ENCODE data around the gene MAP3K19.

Gene MAP3K19

DNA sequence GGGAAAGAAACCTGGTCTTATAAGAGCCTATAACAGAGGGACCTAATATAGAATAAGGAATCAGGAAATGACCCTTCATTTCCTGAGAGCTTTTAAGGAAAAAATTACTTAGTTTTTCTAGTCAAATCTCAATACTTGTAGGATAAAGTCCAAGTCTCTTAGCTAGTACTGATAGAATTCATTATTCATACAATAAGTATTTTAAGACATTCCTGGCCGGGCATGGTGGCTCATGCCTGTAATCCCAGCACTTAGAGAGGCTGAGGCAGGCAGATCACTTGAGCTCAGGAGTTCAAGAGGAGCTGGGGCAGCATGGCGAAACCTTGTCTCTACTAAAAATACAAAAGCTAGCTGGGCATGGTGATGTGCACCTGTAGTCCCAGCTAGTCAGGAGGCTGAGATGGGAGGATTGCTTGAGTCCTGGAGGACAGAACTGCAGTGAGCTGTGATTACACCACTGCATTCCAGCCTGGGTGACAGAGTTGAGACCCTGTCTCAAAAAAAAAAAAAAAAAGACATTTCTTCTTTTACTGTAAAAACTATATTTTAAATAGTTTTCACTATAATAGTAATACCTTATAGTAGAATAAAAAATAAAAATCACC lies 8.0 kb upstream of the MAP3K19 start:
- H3K4me3 ChIP-seq (ENCODE audit: low read depth, low read length) = no peak overlapping the region
- no peak for TF ChIP-seq MYC (IDR thresholded peaks at IDR 0.05; ENCODE audit: low read depth, low read length)
- TF ChIP-seq, protein P1, sequence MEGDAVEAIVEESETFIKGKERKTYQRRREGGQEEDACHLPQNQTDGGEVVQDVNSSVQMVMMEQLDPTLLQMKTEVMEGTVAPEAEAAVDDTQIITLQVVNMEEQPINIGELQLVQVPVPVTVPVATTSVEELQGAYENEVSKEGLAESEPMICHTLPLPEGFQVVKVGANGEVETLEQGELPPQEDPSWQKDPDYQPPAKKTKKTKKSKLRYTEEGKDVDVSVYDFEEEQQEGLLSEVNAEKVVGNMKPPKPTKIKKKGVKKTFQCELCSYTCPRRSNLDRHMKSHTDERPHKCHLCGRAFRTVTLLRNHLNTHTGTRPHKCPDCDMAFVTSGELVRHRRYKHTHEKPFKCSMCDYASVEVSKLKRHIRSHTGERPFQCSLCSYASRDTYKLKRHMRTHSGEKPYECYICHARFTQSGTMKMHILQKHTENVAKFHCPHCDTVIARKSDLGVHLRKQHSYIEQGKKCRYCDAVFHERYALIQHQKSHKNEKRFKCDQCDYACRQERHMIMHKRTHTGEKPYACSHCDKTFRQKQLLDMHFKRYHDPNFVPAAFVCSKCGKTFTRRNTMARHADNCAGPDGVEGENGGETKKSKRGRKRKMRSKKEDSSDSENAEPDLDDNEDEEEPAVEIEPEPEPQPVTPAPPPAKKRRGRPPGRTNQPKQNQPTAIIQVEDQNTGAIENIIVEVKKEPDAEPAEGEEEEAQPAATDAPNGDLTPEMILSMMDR (IDR thresholded peaks at IDR 0.05; ENCODE audit: low read depth, low read length) = no peak
- TF ChIP-seq, protein P2, sequence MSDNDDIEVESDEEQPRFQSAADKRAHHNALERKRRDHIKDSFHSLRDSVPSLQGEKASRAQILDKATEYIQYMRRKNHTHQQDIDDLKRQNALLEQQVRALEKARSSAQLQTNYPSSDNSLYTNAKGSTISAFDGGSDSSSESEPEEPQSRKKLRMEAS (IDR thresholded peaks at IDR 0.05; ENCODE audit: low read depth, low read length) = no peak
- no peak for TF ChIP-seq POLR2A (IDR thresholded peaks at IDR 0.05; ENCODE audit: extremely low read depth, insufficient read length)
- DNase-seq (ENCODE audit: low read depth) = no peak

GRCh38 chr2:135052997-135053474 lies 5.8 kb upstream of the MAP3K19 start:
- TF ChIP-seq MYC (IDR thresholded peaks at IDR 0.05; ENCODE audit: low read depth, low read length) (no peak), POLR2A (IDR thresholded peaks at IDR 0.05; ENCODE audit: extremely low read depth, insufficient read length) (no peak)
- TF ChIP-seq, protein P2 (IDR thresholded peaks at IDR 0.05; ENCODE audit: low read depth, low read length) = no peak
- TF ChIP-seq, protein P1 (IDR thresholded peaks at IDR 0.05; ENCODE audit: low read depth, low read length) = no peak
- H3K4me3 ChIP-seq (ENCODE audit: low read depth, low read length) = peak overlapping the region; percentile 96
- DNase-seq (ENCODE audit: low read depth) = no peak

- TF ChIP-seq, protein P1 (IDR thresholded peaks at IDR 0.05; ENCODE audit: low read depth, low read length) = no peak
- TF ChIP-seq MYC (IDR thresholded peaks at IDR 0.05; ENCODE audit: low read depth, low read length) (peak; percentile 22; the same call in 1 of the 2 replicates), POLR2A (IDR thresholded peaks at IDR 0.05; ENCODE audit: extremely low read depth, insufficient read length) (peak; percentile 83)
- TF ChIP-seq, protein P2 (IDR thresholded peaks at IDR 0.05; ENCODE audit: low read depth, low read length) = peak; percentile 23; the same call in 1 of the 2 replicates
- DNase-seq (ENCODE audit: low read depth) = peak; percentile 94
- H3K4me3 ChIP-seq (ENCODE audit: low read depth, low read length) = peak within 1 kb of the TSS; percentile 96
These were observed 5.0 kb upstream of the MAP3K19 start, which contains the start of gene RAB3GAP1 for GRCh38 chr2:135052042-135052876. Gene RAB3GAP1 (plus strand): TSS chr2:135052292. CDS start chr2:135052308, 16 bp downstream.

DNA sequence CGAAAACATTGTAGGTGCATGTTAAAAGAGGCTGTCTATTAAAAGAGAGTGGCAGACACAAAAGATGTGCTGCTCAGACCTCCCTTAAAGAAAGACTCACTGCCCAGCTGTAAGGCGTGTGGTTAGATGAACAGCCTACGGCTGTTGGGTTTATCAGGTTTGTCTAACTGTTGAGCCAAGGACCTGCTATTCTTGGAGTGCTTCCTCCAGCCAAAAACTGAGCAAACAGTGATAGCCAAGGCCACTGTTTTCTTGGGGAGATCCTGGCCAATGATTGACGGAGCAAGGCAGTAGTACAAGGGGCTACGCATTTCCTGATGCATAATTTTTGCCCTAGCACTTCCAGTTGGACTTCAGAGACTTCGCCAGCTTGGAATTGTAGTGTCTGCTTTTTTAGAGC lies 3.4 kb upstream of the MAP3K19 start:
- DNase-seq (ENCODE audit: low read depth) = no peak
- no peak overlapping the region for H3K4me3 ChIP-seq (ENCODE audit: low read depth, low read length)
- TF ChIP-seq MYC (IDR thresholded peaks at IDR 0.05; ENCODE audit: low read depth, low read length) = no peak
- TF ChIP-seq, protein P2 (IDR thresholded peaks at IDR 0.05; ENCODE audit: low read depth, low read length) = no peak
- TF ChIP-seq POLR2A (IDR thresholded peaks at IDR 0.05; ENCODE audit: extremely low read depth, insufficient read length) = no peak
- TF ChIP-seq, protein P1 (IDR thresholded peaks at IDR 0.05; ENCODE audit: low read depth, low read length) = no peak

GRCh38 chr2:135050132-135050531 lies 2.9 kb upstream of the MAP3K19 start:
- no peak for DNase-seq (ENCODE audit: low read depth)
- TF ChIP-seq, protein P2 (IDR thresholded peaks at IDR 0.05; ENCODE audit: low read depth, low read length) = no peak
- TF ChIP-seq, protein P1 (IDR thresholded peaks at IDR 0.05; ENCODE audit: low read depth, low read length) = no peak
- TF ChIP-seq POLR2A (IDR thresholded peaks at IDR 0.05; ENCODE audit: extremely low read depth, insufficient read length) (no peak), MYC (IDR thresholded peaks at IDR 0.05; ENCODE audit: low read depth, low read length) (no peak)
- no peak overlapping the region for H3K4me3 ChIP-seq (ENCODE audit: low read depth, low read length)
